NCI-H524 treated with DMSO at 0.1 percent for 48 hours (cell line): Measurements from ENCODE around the gene CARF.
A peak's percentile ranks its signal among the peaks of the same experiment; 100 is the strongest.
"Not testable (repeated sequence)": the region's sequence is repeated elsewhere in the genome, so short reads cannot be mapped to it uniquely, and the experiment has no call there.

Experiments used
- DNase-seq: peaks from one replicate; lab custom pipeline; 2025; lab: John Stamatoyannopoulos, UW

Gene CARF

GRCh38 chr2:202911512-202912341 is at the start of gene CARF, which contains the start of gene WDR12:
TSS of gene CARF (plus strand) at chr2:202912275. CDS start at chr2:202941903, 29,628 bp downstream.
TSS of gene WDR12 (minus strand) at chr2:202911673. CDS start at chr2:202911476, 197 bp downstream.
- peak; percentile 86 for DNase-seq

GRCh38 chr2:202870431-202871299 is 41.4 kb upstream of the CARF start:
- DNase-seq = peak; percentile 28

GRCh38 chr2:202871300-202872141 is 40.6 kb upstream of the CARF start, which contains the start of gene ICA1L:
TSS of gene ICA1L (minus strand) at chr2:202871766. CDS start at chr2:202829009, 42,757 bp downstream.
- no peak for DNase-seq

- no peak for DNase-seq
Measured at GRCh38 chr2:202877699-202878098, 34.4 kb upstream of the CARF start.

GRCh38 chr2:202881570-202881969 is 30.5 kb upstream of the CARF start:
- no peak for DNase-seq

- DNase-seq = no peak
Measured at GRCh38 chr2:202883987-202884675, 27.9 kb upstream of the CARF start.

- DNase-seq = no peak
Measured at GRCh38 chr2:202885190-202885589, 26.9 kb upstream of the CARF start.

GRCh38 chr2:202905507-202905906 is 6.6 kb upstream of the CARF start:
- DNase-seq = not testable (repeated sequence)

GRCh38 chr2:202908186-202908585 is 3.9 kb upstream of the CARF start:
- no peak for DNase-seq

- no peak for DNase-seq
Measured at GRCh38 chr2:202909394-202910192, 2.5 kb upstream of the CARF start.

GRCh38 chr2:202910250-202910649 is 1.8 kb upstream of the CARF start:
- DNase-seq = not testable (repeated sequence)

GRCh38 chr2:202910698-202911097 is 1.4 kb upstream of the CARF start:
- no peak for DNase-seq

GRCh38 chr2:202911203-202911511 is 918 bp upstream of the CARF start:
- DNase-seq = no peak

GRCh38 chr2:202912342-202913201 is 497 bp downstream of the CARF start:
- not testable (repeated sequence) for DNase-seq

- no peak for DNase-seq
Measured at GRCh38 chr2:202918860-202919259, 6.8 kb downstream of the CARF start.

GRCh38 chr2:202932425-202933138 is 20.5 kb downstream of the CARF start:
- no peak for DNase-seq

- DNase-seq = no peak
Measured at GRCh38 chr2:202933139-202933510, 21.1 kb downstream of the CARF start.

- no peak for DNase-seq
Measured at GRCh38 chr2:202933958-202934357, 21.9 kb downstream of the CARF start.

GRCh38 chr2:202934456-202934855 is 22.4 kb downstream of the CARF start:
- no peak for DNase-seq
